ENCODE results near the gene ANKRD34A. TPM values are rescaled to one million over a fixed set of nuclear protein-coding genes. Genes with fewer than 3 reads are reported as not detected.

ANKRD34A gene
- total RNA-seq, 1 experiment from 2014 or later = 0.19 TPM

- BruUV-seq (replicated peaks) = no TSS peak
- CTCF ChIA-PET = no interaction called here
- H3K4me1 Mint-ChIP-seq (ENCODE audit: low read depth, unreplicated experiment) = peaks cover 62% of the 10 kb centered on the region
Measured at GRCh38 chr1:145959957-145960467, 4.4 kb downstream of the ANKRD34A start.

GRCh38 chr1:145959333-145959732, 5.0 kb downstream of the ANKRD34A start:
- Mint-ChIP-seq H3K4me3 (ENCODE audit: low read depth, unreplicated experiment) (no peak overlapping the region), H3K27me3 (ENCODE audit: unreplicated experiment) (peaks cover 91% of the 10 kb centered on the region), H3K36me3 (ENCODE audit: insufficient read depth, unreplicated experiment) (peaks cover 34% of the 10 kb centered on the region), H3K4me1 (ENCODE audit: low read depth, unreplicated experiment) (peaks cover 58% of the 10 kb centered on the region), H3K9me3 (ENCODE audit: low read depth, unreplicated experiment) (no peaks in the 10 kb centered on the region), H3K27ac (ENCODE audit: unreplicated experiment) (no peak overlapping the region)
- CTCF ChIA-PET = interaction anchor here (2.1 kb wide), 1 partner anchor 32 kb away, joined by 11 read pairs; the partner anchor contains the start of gene RBM8A
- intact Hi-C loops (cut with micrococcal nuclease; ENCODE audit: unreplicated experiment) = loop anchor here (2.0 kb wide), 1 partner anchor 21 kb away; no protein-coding TSS in a partner anchor
- no peak for TF ChIP-seq CTCF (IDR thresholded peaks at IDR 0.05; ENCODE audit: unreplicated experiment)
- BruUV-seq (replicated peaks) = no TSS peak
- DNase-seq = no peak

More at GRCh38 chr1:145959957-145960467, 4.4 kb downstream of the ANKRD34A start:
- no peak for DNase-seq
- intact Hi-C loops (cut with micrococcal nuclease; ENCODE audit: unreplicated experiment) = loop anchor here (2.0 kb wide), 1 partner anchor 21 kb away; no protein-coding TSS in a partner anchor
- H3K36me3 Mint-ChIP-seq (ENCODE audit: insufficient read depth, unreplicated experiment) = peaks cover 41% of the 10 kb centered on the region
- no peak overlapping the region for H3K27ac Mint-ChIP-seq (ENCODE audit: unreplicated experiment)
- no peak for TF ChIP-seq CTCF (IDR thresholded peaks at IDR 0.05; ENCODE audit: unreplicated experiment)
- no peaks in the 10 kb centered on the region for H3K9me3 Mint-ChIP-seq (ENCODE audit: low read depth, unreplicated experiment)
- peak overlapping the region; percentile 75 for H3K4me3 Mint-ChIP-seq (ENCODE audit: low read depth, unreplicated experiment)
- H3K27me3 Mint-ChIP-seq (ENCODE audit: unreplicated experiment) = peaks cover 84% of the 10 kb centered on the region

- intact Hi-C loops (cut with micrococcal nuclease; ENCODE audit: unreplicated experiment) = loop anchor here (2.0 kb wide), 1 partner anchor 20 kb away; no protein-coding TSS in a partner anchor
- H3K27me3 Mint-ChIP-seq (ENCODE audit: unreplicated experiment) = peaks cover 94% of the 10 kb centered on the region
- H3K27ac Mint-ChIP-seq (ENCODE audit: unreplicated experiment) = no peak overlapping the region
Measured at GRCh38 chr1:145958734-145959133, 5.6 kb downstream of the ANKRD34A start.

More at GRCh38 chr1:145958734-145959133, 5.6 kb downstream of the ANKRD34A start:
- no peak for DNase-seq
- CTCF ChIA-PET = interaction anchor here (1.0 to 2.1 kb wide), 5 partner anchors 15 to 112 kb away, joined by 3 to 11 read pairs (median 3); partner anchors contain the start of gene RBM8A
- peaks cover 31% of the 10 kb centered on the region for H3K36me3 Mint-ChIP-seq (ENCODE audit: insufficient read depth, unreplicated experiment)
- no TSS peak for BruUV-seq (replicated peaks)
- peaks cover 52% of the 10 kb centered on the region for H3K4me1 Mint-ChIP-seq (ENCODE audit: low read depth, unreplicated experiment)
- TF ChIP-seq CTCF (IDR thresholded peaks at IDR 0.05; ENCODE audit: unreplicated experiment) = no peak
- H3K4me3 Mint-ChIP-seq (ENCODE audit: low read depth, unreplicated experiment) = no peak overlapping the region
- no peaks in the 10 kb centered on the region for H3K9me3 Mint-ChIP-seq (ENCODE audit: low read depth, unreplicated experiment)

All from Calu3 (cell line).